Adipocyte (in vitro differentiated cells): Measurements from ENCODE around the gene FXYD3.
"Not testable (repeated sequence)": the region's sequence is repeated elsewhere in the genome, so short reads cannot be mapped to it uniquely, and the experiment has no call there.

Experiments
- DNase-seq: peaks from one replicate; pipeline ENCODE4 v3.0.0-alpha.2; 2015; ENCODE audit warnings: low read depth
- H3K27me3 ChIP-seq: replicated peaks from 2 replicates; pipeline ENCODE4 v1.7.0; 2013; ENCODE audit warnings: mild to moderate bottlenecking, low read length, moderate library complexity; ENCODE audit not compliant: control insufficient read depth, insufficient read depth
- H3K36me3 ChIP-seq: 2 replicates; pipeline ENCODE4 v1.7.0; 2013; ENCODE audit warnings: low read length, mild to moderate bottlenecking, moderate library complexity; ENCODE audit not compliant: control insufficient read depth, insufficient read depth, severe bottlenecking
- H3K4me1 ChIP-seq: 2 replicates; pipeline ENCODE4 v1.7.0; 2013; ENCODE audit warnings: mild to moderate bottlenecking, low read length, moderate library complexity; ENCODE audit not compliant: control insufficient read depth, insufficient read depth
- H3K4me3 ChIP-seq: 2 replicates; pipeline ENCODE4 v1.7.0; 2013; ENCODE audit warnings: mild to moderate bottlenecking, low read length, moderate library complexity
- H3K9ac ChIP-seq: 2 replicates; pipeline ENCODE4 v1.7.0; 2013; ENCODE audit warnings: mild to moderate bottlenecking, low read length, moderate library complexity
- H3K9me3 ChIP-seq: 2 replicates; pipeline ENCODE4 v1.7.0; 2013; ENCODE audit warnings: mild to moderate bottlenecking, low read length, moderate library complexity; ENCODE audit not compliant: control insufficient read depth

Gene FXYD3

GRCh38 chr19:35099897-35100275 lies 15.7 kb upstream of the FXYD3 start:
- DNase-seq = no peak
- Histone ChIP-seq H3K27me3 (peaks cover 5% of the 10 kb centered on the region), H3K9me3 (no peaks in the 10 kb centered on the region), H3K36me3 (no peaks in the 10 kb centered on the region), H3K4me1 (no peaks in the 10 kb centered on the region), H3K4me3 (no peak overlapping the region), H3K9ac (no peak overlapping the region)

- Histone ChIP-seq H3K27me3 (peaks cover 5% of the 10 kb centered on the region), H3K9me3 (no peaks in the 10 kb centered on the region), H3K4me1 (no peaks in the 10 kb centered on the region), H3K4me3 (no peak overlapping the region), H3K9ac (no peak overlapping the region), H3K36me3 (no peaks in the 10 kb centered on the region)
- no peak for DNase-seq
Observed at GRCh38 chr19:35100588-35101533, 14.8 kb upstream of the FXYD3 start.

- H3K36me3 ChIP-seq, DNase-seq, H3K27me3 ChIP-seq, H3K9me3 ChIP-seq, H3K4me1 ChIP-seq, H3K4me3 ChIP-seq, H3K9ac ChIP-seq: not testable (repeated sequence)
Observed at GRCh38 chr19:35101949-35102348, 13.7 kb upstream of the FXYD3 start.

- H3K27me3 ChIP-seq, H3K36me3 ChIP-seq, H3K4me1 ChIP-seq, H3K9me3 ChIP-seq, H3K9ac ChIP-seq, H3K4me3 ChIP-seq, DNase-seq: not testable (repeated sequence)
Observed at GRCh38 chr19:35103614-35104013, 12.0 kb upstream of the FXYD3 start.

GRCh38 chr19:35104361-35104760 lies 11.3 kb upstream of the FXYD3 start:
- no peaks in the 10 kb centered on the region for H3K36me3 ChIP-seq
- no peak overlapping the region for H3K9ac ChIP-seq
- no peaks in the 10 kb centered on the region for H3K27me3 ChIP-seq
- H3K9me3 ChIP-seq = no peaks in the 10 kb centered on the region
- H3K4me3 ChIP-seq = no peak overlapping the region
- H3K4me1 ChIP-seq = peaks cover 7% of the 10 kb centered on the region
- DNase-seq = no peak

GRCh38 chr19:35105047-35105410 lies 10.6 kb upstream of the FXYD3 start:
- H3K4me1 ChIP-seq = peaks cover 7% of the 10 kb centered on the region
- no peak overlapping the region for H3K4me3 ChIP-seq
- no peak overlapping the region for H3K9ac ChIP-seq
- no peaks in the 10 kb centered on the region for H3K9me3 ChIP-seq
- no peaks in the 10 kb centered on the region for H3K36me3 ChIP-seq
- no peaks in the 10 kb centered on the region for H3K27me3 ChIP-seq
- DNase-seq = no peak

- no peak overlapping the region for H3K9ac ChIP-seq
- peaks cover 7% of the 10 kb centered on the region for H3K4me1 ChIP-seq
- H3K4me3 ChIP-seq = no peak overlapping the region
- no peaks in the 10 kb centered on the region for H3K36me3 ChIP-seq
- H3K27me3 ChIP-seq = no peaks in the 10 kb centered on the region
- no peaks in the 10 kb centered on the region for H3K9me3 ChIP-seq
- DNase-seq = no peak
Observed at GRCh38 chr19:35105411-35106290, 10.0 kb upstream of the FXYD3 start.

GRCh38 chr19:35106291-35106583 lies 9.4 kb upstream of the FXYD3 start:
- no peak for DNase-seq
- H3K4me1 ChIP-seq = peaks cover 7% of the 10 kb centered on the region
- H3K4me3 ChIP-seq = no peak overlapping the region
- H3K27me3 ChIP-seq = no peaks in the 10 kb centered on the region
- H3K9ac ChIP-seq = no peak overlapping the region
- no peaks in the 10 kb centered on the region for H3K36me3 ChIP-seq
- H3K9me3 ChIP-seq = no peaks in the 10 kb centered on the region

GRCh38 chr19:35106898-35107541 lies 8.6 kb upstream of the FXYD3 start:
- Histone ChIP-seq H3K4me3 (no peak overlapping the region), H3K36me3 (no peaks in the 10 kb centered on the region), H3K9ac (no peak overlapping the region), H3K27me3 (no peaks in the 10 kb centered on the region), H3K4me1 (peaks cover 7% of the 10 kb centered on the region), H3K9me3 (no peaks in the 10 kb centered on the region)
- DNase-seq = no peak

- DNase-seq = no peak
- Histone ChIP-seq H3K36me3 (no peaks in the 10 kb centered on the region), H3K9ac (no peak overlapping the region), H3K9me3 (no peaks in the 10 kb centered on the region), H3K4me3 (no peak overlapping the region), H3K27me3 (no peaks in the 10 kb centered on the region), H3K4me1 (peaks cover 7% of the 10 kb centered on the region)
Observed at GRCh38 chr19:35107545-35107944, 8.1 kb upstream of the FXYD3 start.

GRCh38 chr19:35108730-35109129 lies 6.9 kb upstream of the FXYD3 start:
- H3K9ac ChIP-seq = no peak overlapping the region

More at GRCh38 chr19:35108730-35109129, 6.9 kb upstream of the FXYD3 start:
- no peak for DNase-seq
- no peaks in the 10 kb centered on the region for H3K27me3 ChIP-seq
- no peak overlapping the region for H3K4me3 ChIP-seq
- no peaks in the 10 kb centered on the region for H3K36me3 ChIP-seq
- no peaks in the 10 kb centered on the region for H3K9me3 ChIP-seq
- H3K4me1 ChIP-seq = peaks cover 7% of the 10 kb centered on the region
